Fibroblast of pulmonary artery (primary cell): ENCODE measurements around the gene FAM241A.

Experiments used
- DNase-seq: peaks from one replicate; pipeline ENCODE4 v3.0.0-alpha.2; 2010; ENCODE audit warnings: low read depth
- H3K4me3 ChIP-seq: replicated peaks from 2 replicates; pipeline ENCODE4 v1.5.1; 2011; ENCODE audit warnings: low read depth, mild to moderate bottlenecking, control low read depth, low read length, moderate library complexity
- CTCF ChIP-seq: IDR thresholded peaks from 2 replicates; pipeline ENCODE4 v1.5.1; 2011; ENCODE audit warnings: mild to moderate bottlenecking, control low read depth, low read length, inconsistent platforms; ENCODE audit errors: missing control alignments

FAM241A gene

GRCh38 chr4:112183252-112183651 lies 38.0 kb downstream of the FAM241A start:
- no peak for TF ChIP-seq CTCF
- DNase-seq, result peak; percentile 53

GRCh38 chr4:112184438-112184837 lies 39.2 kb downstream of the FAM241A start:
- no peak for TF ChIP-seq CTCF

More at GRCh38 chr4:112183252-112183651, 38.0 kb downstream of the FAM241A start:
- no peak overlapping the region for H3K4me3 ChIP-seq

DNA sequence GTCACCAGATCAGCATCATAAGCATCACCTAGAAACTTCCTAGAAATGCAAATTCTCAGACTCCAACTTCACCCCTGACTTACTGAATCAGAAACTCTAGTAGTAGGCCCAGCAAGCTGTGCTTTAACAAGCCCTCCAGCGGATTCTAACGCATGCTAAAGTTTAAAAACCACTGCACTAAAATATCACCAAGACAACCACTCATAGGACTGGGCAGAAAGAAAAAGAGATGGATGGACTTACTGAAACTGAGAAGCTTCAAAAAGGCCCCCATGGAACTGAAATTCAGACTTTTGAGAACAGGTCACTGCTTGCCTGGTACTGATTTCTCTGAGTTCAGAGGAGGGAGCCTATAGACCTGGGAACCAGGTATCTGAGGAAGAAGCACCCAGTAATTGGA lies 40.1 kb downstream of the FAM241A start:
- no peak overlapping the region for H3K4me3 ChIP-seq
- no peak for DNase-seq
- no peak for TF ChIP-seq CTCF

More at GRCh38 chr4:112184438-112184837, 39.2 kb downstream of the FAM241A start:
- no peak overlapping the region for H3K4me3 ChIP-seq
- no peak for DNase-seq

GRCh38 chr4:112185740-112186670 lies 40.8 kb downstream of the FAM241A start:
- DNase-seq, result peak; percentile 18
- TF ChIP-seq CTCF, result no peak
- no peak overlapping the region for H3K4me3 ChIP-seq

- DNase-seq, result peak; percentile 54
- peak; percentile 37 for TF ChIP-seq CTCF
- no peak overlapping the region for H3K4me3 ChIP-seq
Measured at GRCh38 chr4:112189754-112190153, 44.5 kb downstream of the FAM241A start.

DNA sequence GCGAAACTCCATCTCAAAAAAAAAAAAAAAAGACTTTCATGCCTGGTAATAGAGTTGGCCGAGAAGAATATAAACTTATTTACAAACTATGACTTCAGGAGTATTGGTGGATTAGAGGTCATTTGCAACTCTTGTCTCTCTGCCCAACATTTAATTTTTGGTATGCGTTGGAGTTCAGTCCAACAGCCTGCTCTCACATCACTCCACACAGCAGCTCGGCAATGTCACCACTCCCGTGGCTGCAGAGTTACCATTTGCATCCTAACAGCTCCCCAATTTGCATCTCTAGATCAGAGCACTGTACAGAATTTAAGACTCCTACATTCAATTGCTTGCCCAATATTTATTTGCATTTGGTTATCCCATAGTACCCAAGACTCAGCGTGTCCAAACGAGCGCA lies 45.4 kb downstream of the FAM241A start:
- DNase-seq, result no peak
- no peak for TF ChIP-seq CTCF
- no peak overlapping the region for H3K4me3 ChIP-seq
